K562 (cell line): ENCODE data around the gene TBRG1. TPM values are rescaled to one million over a fixed set of nuclear protein-coding genes. Genes with fewer than 3 reads are reported as not detected.
A peak's percentile ranks its signal among the peaks of the same experiment; 100 is the strongest.

Experiments
- FOSL1 ChIP-seq: fragments of 200-800 bp; sonication (Bioruptor generic); conservative IDR thresholded peaks from 2 replicates; pipeline ENCODE4 v1.6.1; 2016; ENCODE audit warnings: missing genetic modification characterization, missing compliant biosample characterization
- FOXM1 ChIP-seq, 2 experiments: fragments of 450-650 bp in 1 of 2; sonication (generic) in 1 of 2; formaldehyde crosslinking in 1 of 2; IDR thresholded peaks; 2 replicates each; pipeline versions ENCODE4 v1.6.1 to v1.9.0; 2017 to 2022; ENCODE audit warnings: low read depth in 2 of 2, mild to moderate bottlenecking in 2 of 2, missing genetic modification reagents in 1 of 2, moderate library complexity in 1 of 2
- GATA2 ChIP-seq: sonication (generic); formaldehyde crosslinking; IDR thresholded peaks from 2 replicates; pipeline ENCODE4 v1.4.0; 2020; ENCODE audit warnings: mild to moderate bottlenecking, missing genetic modification reagents
- GTF2E2 ChIP-seq: fragments of 200-800 bp; sonication (Bioruptor generic); IDR thresholded peaks from 2 replicates; pipeline ENCODE4 v1.6.1; 2016; ENCODE audit warnings: missing genetic modification characterization, missing compliant biosample characterization
- MCM5 ChIP-seq: fragments of 450-650 bp; IDR thresholded peaks from 2 replicates; pipeline ENCODE4 v1.6.1; 2016; ENCODE audit warnings: low read depth
- RBM22 ChIP-seq: fragments of 200-400 bp; formaldehyde crosslinking; IDR thresholded peaks from 2 replicates; pipeline ENCODE4 v1.6.1; 2018; ENCODE audit warnings: low read length, low read depth; ENCODE audit not compliant: poor library complexity, severe bottlenecking
- SIX5 ChIP-seq, 2 experiments: IDR thresholded peaks; 2 replicates each; pipeline ENCODE4 v1.6.1; 2011; ENCODE audit warnings: low read length in 2 of 2, borderline replicate concordance in 1 of 2, low read depth in 1 of 2, mild to moderate bottlenecking in 1 of 2, moderate library complexity in 1 of 2; ENCODE audit not compliant: insufficient read depth in 1 of 2
- SMARCE1 ChIP-seq: fragments of 450-650 bp; IDR thresholded peaks from 2 replicates; pipeline ENCODE4 v1.7.1; 2016; ENCODE audit warnings: mild to moderate bottlenecking
- TAF15 ChIP-seq: fragments of 200-400 bp; formaldehyde crosslinking; IDR thresholded peaks from 2 replicates; pipeline ENCODE4 v1.6.1; 2017; ENCODE audit warnings: mild to moderate bottlenecking, low read depth, low read length, moderate library complexity
- TBL1XR1 ChIP-seq, 2 experiments: IDR thresholded peaks; 2 replicates each; pipeline ENCODE4 v1.6.1; 2012; ENCODE audit warnings: improper control_type of control experiment in 2 of 2, low read length in 2 of 2, mild to moderate bottlenecking in 1 of 2
- ZNF354B ChIP-seq: fragments of 250-450 bp; sonication (Bioruptor Pico); IDR thresholded peaks from 2 replicates; pipeline ENCODE4 v1.4.0; 2020
- ZNF408 ChIP-seq: fragments of 250-450 bp; sonication (Bioruptor Pico); IDR thresholded peaks from 2 replicates; pipeline ENCODE4 v1.4.0; 2020; ENCODE audit warnings: low read depth, mild to moderate bottlenecking, moderate library complexity
- polyA plus RNA-seq, 8 experiments: library from polyadenylated mRNA; depleted of rRNA in 4 of 8; stranded (reverse) in 5 of 8; unstranded in 3 of 8; fragments of >200 nt; fragmentation: Nextera tagmentation in 2 of 8; fragmentation: Illumina TruSeq in 1 of 8; extraction: Ambion mirVana in 2 of 8; extraction: Trizol in 1 of 8; gene quantifications; 2 replicates each; pipeline versions ENCODE4 v1.2.1 to v1.2.3, GENCODE V29; 2011 to 2014; ENCODE audit warnings: inconsistent platforms in 1 of 8, missing spikeins in 1 of 8
- total RNA-seq, 7 experiments: library from RNA; depleted of rRNA in 6 of 7; stranded (reverse); fragments of >200 nt in 6 of 7; fragmentation: Illumina TruSeq in 2 of 7; extraction: Trizol in 2 of 7; gene quantifications; 2 replicates each; pipeline versions ENCODE4 v1.2.1 to v1.2.3, GENCODE V29; 2011 to 2021; ENCODE audit warnings: low replicate concordance in 1 of 7
- TF ChIP-seq, protein P1 (sequence below), 2 experiments: fragments of 450-650 bp in 1 of 2; sonication (generic) in 1 of 2; formaldehyde crosslinking in 1 of 2; IDR thresholded peaks in 1 of 2; conservative IDR thresholded peaks in 1 of 2; 2 replicates each; pipeline versions ENCODE4 v1.6.1 to v1.8.1; 2016 to 2023; ENCODE audit warnings: mild to moderate bottlenecking in 2 of 2, moderate library complexity in 2 of 2, inconsistent platforms in 1 of 2, missing genetic modification reagents in 1 of 2
- TF ChIP-seq, protein P2 (sequence below): fragments of 450-650 bp; IDR thresholded peaks from 2 replicates; pipeline ENCODE4 v1.6.1; 2018; ENCODE audit warnings: mild to moderate bottlenecking, low read depth; ENCODE audit not compliant: partially characterized antibody
- TF ChIP-seq, protein P3 (sequence below), 3 experiments: fragments of 200-800 bp in 1 of 3; sonication (Bioruptor generic) in 1 of 3; sonication (generic) in 1 of 3; formaldehyde crosslinking in 1 of 3; IDR thresholded peaks; 2 replicates each; pipeline versions ENCODE4 v1.6.1 to v1.8.0; 2016 to 2022; ENCODE audit warnings: mild to moderate bottlenecking in 2 of 3, missing compliant biosample characterization in 2 of 3, missing genetic modification characterization in 2 of 3, missing genetic modification reagents in 1 of 3

TBRG1 gene
- total and polyA plus RNA-seq, 9 of the 15 experiments (the other 6 are each of a cell fraction or from before 2014, with no cell fraction given): 8.7 to 30.0 (median 20.2) TPM

DNA sequence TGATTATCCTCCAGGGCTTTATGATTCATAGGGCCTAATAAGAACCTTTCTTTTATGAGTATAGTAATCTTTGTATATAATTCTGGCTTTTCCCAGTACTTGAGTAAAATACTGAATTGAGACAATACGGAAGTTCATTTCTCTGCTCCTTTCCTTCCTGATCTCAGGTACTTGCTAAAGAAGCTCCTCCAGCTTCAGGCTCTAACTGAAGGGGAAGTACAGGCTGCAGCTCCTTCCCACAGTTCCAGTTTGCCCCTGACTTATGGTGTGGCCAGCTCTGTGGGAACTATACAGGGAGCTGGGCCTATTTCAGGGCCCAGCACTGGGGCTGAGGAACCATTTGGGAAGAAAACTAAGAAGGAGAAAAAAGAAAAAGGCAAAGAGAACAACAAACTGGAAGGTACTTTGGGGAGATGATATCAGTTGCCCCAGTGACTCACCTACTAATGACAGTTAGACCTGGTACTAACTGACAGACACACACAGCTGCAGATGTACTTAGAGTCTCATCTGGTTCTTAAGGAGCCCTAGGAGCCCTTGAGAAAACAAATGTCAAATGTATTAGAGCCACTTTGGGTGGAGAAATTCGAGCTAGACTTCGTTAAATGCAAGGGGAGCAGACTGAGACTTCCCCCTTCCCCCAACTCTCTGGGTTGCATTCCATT lies 3.0 kb downstream of the TBRG1 start (continued):
- TF ChIP-seq GATA2: no peak
- no peak for TF ChIP-seq TAF15
- no peak for TF ChIP-seq ZNF354B
- TF ChIP-seq, protein P1, sequence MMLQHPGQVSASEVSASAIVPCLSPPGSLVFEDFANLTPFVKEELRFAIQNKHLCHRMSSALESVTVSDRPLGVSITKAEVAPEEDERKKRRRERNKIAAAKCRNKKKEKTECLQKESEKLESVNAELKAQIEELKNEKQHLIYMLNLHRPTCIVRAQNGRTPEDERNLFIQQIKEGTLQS (IDR thresholded peaks at IDR 0.05): peak; percentile 50; the same call in 1 of the 2 replicates
- TF ChIP-seq, protein P1 (CRISPR knock-in tag; conservative IDR thresholded peaks at IDR 0.05): no peak
- TF ChIP-seq SIX5 (IDR thresholded peaks at IDR 0.05; ENCODE audit: borderline replicate concordance in 1 of 2, insufficient read depth in 1 of 2, low read depth in 1 of 2, low read length in 2 of 2): no peak
- TF ChIP-seq, protein P2, sequence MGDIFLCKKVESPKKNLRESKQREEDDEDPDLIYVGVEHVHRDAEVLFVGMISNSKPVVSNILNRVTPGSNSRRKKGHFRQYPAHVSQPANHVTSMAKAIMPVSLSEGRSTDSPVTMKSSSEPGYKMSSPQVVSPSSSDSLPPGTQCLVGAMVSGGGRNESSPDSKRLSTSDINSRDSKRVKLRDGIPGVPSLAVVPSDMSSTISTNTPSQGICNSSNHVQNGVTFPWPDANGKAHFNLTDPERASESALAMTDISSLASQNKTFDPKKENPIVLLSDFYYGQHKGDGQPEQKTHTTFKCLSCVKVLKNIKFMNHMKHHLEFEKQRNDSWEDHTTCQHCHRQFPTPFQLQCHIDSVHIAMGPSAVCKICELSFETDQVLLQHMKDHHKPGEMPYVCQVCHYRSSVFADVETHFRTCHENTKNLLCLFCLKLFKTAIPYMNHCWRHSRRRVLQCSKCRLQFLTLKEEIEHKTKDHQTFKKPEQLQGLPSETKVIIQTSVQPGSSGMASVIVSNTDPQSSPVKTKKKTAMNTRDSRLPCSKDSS: no peak
- TF ChIP-seq ZNF408 (CRISPR knock-in tag): no peak
- peak; percentile 31; the same call in 1 of the 2 replicates for TF ChIP-seq SMARCE1
- TF ChIP-seq GTF2E2 (tag): no peak
- TF ChIP-seq RBM22: no peak
- TF ChIP-seq FOSL1 (tag): peak; percentile 87
- no peak for TF ChIP-seq FOXM1 (IDR thresholded peaks at IDR 0.05; ENCODE audit: low read depth)
- no peak for TF ChIP-seq FOXM1 (CRISPR knock-in tag; IDR thresholded peaks at IDR 0.05; ENCODE audit: low read depth)
- no peak for TF ChIP-seq MCM5
- TF ChIP-seq, protein P3, sequence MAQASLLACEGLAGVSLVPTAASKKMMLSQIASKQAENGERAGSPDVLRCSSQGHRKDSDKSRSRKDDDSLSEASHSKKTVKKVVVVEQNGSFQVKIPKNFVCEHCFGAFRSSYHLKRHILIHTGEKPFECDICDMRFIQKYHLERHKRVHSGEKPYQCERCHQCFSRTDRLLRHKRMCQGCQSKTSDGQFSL (CRISPR knock-in tag; IDR thresholded peaks at IDR 0.05): no peak
- TF ChIP-seq, protein P3 (tag; IDR thresholded peaks at IDR 0.05): no peak
- no peak for TF ChIP-seq TBL1XR1 (IDR thresholded peaks at IDR 0.05; ENCODE audit: low read length in 2 of 2)
